Nucleus accumbens (tissue), 56 donors: ENCODE data around the gene LCTL.
A peak's percentile ranks its signal among the peaks of the same experiment; 100 is the strongest.
"Not testable (repeated sequence)": the region's sequence is repeated elsewhere in the genome, so short reads cannot be mapped to it uniquely, and the experiment has no call there.

ENCODE experiments used
- DNase-seq, 56 donors: peaks; one replicate each; lab custom pipeline; 2025; lab: John Stamatoyannopoulos, UW

Gene LCTL

DNA sequence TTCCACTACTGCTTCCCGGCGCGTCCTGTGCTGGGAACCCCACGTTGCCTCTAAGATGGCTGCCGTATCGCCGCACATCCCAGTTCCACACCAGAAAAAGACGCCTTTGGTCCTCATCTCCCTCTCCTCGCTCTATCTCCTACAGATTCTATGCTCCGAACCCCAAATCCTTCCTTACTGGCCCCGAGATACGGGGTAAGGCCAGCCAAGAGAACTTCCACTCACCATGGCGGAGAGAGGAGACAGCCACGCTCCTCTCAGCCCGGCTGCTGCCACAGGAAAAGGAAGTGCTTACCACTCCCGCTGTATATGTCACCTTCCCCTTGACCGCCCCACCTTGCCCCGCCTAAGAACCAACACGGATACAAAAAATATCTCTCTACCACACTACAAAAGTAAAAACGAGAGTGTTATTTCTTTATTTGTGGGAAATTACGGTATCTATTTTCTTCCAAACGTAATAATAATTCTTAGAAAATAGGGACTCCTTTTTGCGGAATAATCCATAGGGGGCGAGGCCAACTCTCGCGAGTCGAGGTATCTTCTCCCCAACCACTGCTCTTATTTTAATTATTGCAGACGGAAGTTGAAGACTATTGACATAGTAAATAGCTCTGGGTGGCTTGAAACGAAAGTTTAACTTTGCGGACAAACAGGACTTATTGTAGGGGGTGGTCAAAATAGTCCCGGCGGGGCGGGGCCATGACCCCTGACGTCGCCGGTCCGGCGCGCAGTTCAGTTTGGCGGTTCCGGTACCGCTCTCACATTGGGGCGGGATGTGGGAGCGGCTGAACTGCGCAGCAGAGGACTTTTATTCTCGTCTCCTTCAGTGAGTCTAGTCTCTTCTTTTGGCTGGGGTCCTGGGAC is 61.0 kb downstream of the LCTL start, which contains the start of the genes RPL4 and ZWILCH:
Gene RPL4, minus strand, starts transcription at position 293 of the 867 bp plus-strand sequence. Its CDS starts 65 bp downstream, at position 228.
Gene ZWILCH, plus strand, starts transcription at position 764 of the 867 bp plus-strand sequence. Its CDS starts 13 bp downstream, at position 777.
- DNase-seq, result peak in 54 of 56 donors; percentile 13 to 84 (median 62)

DNA sequence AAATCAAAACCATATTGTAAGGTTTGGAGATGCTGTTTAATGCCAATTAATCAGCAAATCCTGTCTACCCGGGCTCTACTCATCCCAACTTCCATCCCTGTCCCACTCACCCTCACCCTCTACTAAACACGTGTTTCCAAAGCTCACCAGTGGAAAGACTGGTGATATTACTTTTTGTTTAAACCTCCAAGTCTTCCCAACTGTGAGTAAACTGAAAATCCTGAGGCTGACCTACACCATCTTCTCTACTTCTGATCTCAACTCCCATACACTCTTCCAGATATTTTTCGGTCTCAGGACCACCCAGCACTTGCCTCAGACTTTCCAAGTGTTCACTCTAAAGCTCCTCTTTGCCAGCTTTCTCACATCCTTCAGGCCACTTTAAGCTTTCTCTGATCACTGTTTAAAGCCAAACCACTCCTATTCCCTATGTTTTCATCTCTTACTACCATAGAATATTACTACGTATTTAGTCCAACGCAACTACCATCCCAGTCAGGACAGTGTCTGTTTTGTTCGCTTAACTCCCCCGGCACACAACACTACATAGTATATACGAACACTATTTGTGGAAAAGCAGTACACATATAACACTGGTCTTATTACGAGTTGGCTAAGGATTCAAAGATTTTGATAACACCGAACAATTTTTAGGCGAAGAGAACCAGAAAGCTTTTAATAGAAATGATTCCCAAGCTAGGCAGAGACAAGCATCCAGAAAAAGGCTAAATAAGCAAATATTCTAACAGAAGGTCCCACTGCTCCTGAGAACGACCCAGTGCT is 61.8 kb downstream of the LCTL start:
- no peak for DNase-seq

DNA sequence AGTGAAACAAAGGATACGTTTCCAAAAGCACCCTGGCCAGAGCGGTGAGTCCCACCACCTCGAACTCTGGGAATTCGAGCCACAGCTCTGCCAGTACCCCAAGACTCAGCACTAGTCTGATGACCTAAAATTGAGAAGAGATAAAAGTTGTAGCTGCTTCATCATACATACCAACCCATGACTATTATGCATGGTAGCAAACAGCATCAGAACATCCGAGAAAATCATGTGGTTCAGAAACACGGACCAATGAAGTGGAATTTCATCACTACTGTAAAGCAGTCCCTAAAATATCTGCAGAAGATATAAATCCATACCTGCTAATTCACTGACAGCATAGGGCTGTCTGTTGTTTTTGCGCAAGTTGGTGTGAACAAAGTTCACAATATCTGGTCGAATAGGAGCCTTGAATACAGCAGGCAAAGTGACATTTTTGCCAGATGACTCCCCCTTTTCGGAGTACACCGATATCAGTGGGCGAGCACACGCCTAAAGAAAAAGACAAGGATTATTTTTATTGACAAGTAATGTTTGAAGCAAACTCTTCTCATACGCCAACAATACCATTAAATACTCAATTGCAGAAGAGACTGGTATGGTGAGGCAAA is 62.7 kb downstream of the LCTL start:
- DNase-seq, result not testable (repeated sequence)

DNA sequence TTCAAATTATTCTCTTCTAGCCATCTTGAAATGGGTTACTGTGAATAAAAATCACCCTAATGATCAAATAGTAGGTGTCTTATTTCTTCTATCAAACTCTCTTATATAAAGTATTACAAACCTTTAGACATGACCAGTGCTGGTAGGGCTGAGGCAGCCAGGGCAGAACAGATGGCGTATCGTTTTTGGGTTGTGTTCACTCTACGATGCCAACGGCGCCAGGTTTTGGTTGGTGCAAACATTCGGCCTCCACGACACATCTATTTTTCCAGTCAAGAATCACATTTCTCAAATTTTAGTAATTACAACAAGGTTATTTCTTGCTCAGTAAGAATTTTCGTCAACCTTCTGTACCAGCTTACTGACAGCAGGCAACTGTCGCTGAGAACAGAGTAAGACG is 63.3 kb downstream of the LCTL start:
- DNase-seq, result no peak

DNA sequence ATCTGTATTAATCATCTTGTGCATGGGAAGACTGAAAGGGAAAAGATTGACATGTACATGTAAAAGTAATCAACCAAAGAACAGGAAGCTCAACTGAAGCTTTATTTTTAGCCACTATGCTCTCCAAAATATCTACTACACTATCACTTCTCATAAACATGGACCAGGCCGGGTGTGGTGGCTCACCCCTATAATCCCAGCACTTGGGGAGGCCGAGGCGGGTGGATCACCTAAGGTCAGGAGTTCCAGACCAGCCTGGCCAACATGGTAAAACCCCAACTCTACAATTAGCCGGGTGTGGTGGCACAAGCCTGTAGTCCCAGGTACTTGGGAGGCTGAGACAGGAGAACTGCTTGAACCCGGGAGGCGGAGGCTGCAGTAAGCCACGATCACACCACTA is 65.5 kb downstream of the LCTL start:
- not testable (repeated sequence) for DNase-seq

DNA sequence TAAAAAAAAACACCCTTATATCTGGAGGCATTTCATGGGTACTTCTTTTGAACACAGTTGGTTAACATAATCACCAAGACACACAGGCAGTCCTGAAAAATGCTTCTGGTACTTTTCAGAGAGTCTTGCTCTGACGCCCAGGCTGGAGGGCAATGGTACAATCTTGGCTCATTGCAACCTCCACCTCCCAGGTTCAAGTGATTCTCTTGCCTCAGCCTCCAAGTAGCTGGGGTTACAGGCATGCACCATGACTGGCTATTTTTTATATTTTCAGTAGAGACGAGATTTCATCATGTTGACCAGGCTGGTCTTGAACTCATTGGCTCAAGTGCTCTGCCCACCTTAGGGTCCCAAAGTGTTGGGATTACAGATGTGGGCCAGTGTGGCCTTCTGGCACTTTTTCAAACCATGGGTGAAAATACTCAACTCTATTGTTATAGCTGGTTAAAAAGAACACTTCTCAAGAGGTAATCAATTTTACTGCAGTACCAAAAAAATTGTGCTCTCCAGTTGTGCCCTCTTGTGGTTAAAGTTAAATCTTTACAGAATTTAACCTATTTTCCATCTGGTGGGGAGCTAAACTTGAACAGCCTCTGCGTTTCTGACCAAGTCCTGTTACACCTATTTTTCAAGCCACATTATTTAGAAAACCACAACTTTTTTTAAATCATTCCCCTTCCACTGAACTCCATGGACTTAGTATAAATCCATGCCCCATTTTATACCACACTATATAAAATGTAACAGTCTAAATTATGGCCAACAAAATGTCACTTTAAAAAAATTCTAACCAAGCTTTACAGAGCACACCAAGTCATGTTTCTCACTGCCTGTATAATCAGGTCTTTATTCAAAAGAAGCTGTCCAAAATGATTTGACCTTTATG is 67.1 kb downstream of the LCTL start:
- DNase-seq, result no peak
